GM19468 (cell line): ENCODE data around the gene APC.

Experiments used
- ATAC-seq: cut with Tn5 transposase; IDR thresholded peaks from one replicate; pipeline ENCODE4 v1.9.1; 2021; ENCODE audit warnings: mild to moderate bottlenecking, moderate library complexity, moderate number of reproducible peaks; ENCODE audit not compliant: unreplicated experiment; ENCODE audit errors: extremely low read depth

Gene APC

DNA sequence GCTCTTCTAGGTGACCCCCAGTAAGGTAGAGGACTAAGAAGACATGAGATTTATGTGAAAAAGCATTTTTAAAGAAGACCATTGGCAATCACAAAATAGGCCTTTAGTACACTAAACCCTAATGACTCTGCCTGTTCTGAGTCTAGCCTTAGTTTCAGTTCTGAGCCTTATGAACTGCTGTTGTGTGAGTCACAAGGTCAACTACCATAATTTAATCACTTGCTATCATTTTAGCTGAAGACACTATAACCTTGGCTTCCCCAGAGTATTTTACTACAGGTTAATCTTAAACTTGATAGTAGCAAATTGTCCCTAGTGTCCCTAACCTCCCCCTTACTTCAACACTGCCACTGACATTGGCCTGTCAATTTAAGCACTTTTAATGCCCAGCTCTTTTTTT, 34.4 kb downstream of the APC start:
- ATAC-seq = no peak

DNA sequence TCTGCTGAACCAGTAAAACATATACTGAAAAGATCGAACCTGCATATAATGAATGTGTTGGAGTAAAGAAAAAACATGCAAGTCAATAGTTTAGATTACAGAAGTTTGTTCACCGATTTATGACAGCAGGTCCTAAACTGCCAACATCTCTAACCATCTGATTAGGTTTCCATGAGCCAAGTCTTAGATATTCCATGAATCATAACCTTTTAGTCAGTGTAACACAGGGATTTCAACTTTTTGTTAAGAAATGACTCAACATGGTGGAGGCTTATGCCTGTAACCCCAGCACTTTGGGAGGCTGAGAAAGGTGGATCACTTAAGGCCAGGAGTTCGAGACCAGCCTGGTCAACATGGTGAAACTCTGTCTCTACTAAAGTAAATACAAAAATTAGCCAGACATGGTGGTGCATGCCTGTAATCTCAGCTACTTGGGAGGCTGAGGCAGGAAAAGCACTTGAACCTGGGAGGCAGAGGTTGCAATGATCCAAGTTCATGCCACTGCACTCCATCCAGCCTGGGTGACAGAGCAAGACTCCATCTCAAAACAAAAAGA, 38.7 kb downstream of the APC start:
- no peak for ATAC-seq

DNA sequence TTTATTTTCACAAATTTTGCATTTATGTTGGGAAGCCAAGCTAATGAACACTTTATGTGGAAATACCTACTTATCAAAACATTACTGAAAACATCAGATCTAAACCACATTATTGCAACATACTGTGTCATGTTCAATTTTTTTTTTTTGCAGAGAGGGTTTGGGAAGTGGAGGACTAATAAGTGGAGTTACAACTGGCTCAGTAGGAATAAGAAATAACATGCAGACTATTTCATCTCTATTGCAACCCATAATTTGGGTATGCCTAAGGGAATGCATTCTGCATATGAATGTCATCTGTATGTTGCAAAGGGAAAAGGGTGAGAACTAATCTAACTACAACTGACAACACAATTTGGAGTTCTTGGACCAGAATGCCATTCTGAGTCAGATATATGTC, 41.8 kb downstream of the APC start:
- no peak for ATAC-seq

DNA sequence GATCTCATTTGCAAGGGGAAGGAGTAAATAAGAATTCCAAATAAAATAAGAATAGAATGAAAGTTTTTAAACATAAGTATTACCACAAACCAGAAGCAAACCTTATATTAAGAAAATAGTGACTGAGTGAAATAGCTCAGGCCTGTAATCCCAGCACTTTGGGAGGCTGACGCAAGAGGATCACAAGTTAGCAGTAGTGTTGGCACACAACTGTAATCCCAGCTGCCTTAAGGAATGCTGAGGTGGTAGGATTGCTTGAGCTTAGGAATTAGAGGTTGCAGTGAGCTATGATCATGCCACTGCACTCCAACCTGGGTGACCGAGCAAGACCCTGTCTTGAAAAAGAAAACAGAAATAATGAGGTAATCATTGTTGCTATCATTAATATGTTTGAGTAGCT, 47.0 kb downstream of the APC start:
- no peak for ATAC-seq

DNA sequence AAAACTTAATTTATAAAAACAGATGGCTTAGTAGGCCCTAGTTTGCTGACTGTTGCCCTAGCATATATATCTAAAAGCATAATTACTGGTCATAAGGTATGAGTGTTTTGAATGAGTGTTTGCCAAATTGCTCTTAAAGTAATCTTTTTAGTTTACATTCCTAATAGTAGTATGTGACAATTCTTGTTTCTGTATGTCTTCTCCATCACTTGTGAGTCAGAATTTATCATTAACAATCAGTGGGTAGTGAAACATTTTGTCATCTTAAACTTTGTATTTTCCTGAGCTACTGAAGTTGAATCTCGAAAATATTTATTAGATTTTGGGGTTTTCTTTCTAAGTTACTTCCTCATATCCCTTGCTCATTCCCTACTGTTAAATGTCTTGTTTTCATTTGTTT, 49.6 kb downstream of the APC start:
- no peak for ATAC-seq

DNA sequence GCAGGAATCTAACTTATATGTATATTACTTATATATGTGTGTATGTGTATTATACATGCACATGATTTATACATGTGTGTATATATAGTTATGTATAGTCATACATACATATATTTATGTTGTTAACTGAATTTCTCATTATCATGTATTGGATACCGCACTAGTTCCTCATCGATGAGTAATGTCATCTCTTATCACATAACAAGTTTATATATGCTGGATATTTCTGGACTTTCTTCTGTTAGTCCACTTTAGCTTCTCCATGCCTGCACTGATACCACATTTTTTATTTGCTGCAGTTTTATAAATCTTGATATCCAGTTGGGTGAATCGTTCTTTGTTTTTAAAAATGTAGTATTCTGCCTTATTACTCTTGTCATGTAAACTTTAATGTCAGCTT, 50.2 kb downstream of the APC start:
- ATAC-seq = no peak

DNA sequence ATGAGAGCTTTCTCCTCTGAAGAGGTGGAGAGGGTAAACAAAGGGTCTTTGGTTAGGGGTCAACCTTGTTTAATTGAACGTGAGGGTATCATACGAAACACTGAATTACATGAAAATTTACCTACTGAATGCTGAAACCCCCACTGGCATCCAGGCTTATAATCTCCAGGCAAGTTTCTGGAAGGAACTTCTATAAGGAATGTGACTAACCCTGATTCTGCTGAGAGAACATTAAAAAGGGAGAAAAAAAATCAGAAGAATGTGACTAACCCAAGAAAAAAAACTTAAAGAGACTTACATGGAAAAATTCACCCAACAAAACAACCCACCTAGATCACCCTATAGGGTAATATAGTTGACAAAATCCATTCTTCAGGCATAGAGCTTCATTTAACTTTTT, 55.5 kb downstream of the APC start:
- no peak for ATAC-seq

DNA sequence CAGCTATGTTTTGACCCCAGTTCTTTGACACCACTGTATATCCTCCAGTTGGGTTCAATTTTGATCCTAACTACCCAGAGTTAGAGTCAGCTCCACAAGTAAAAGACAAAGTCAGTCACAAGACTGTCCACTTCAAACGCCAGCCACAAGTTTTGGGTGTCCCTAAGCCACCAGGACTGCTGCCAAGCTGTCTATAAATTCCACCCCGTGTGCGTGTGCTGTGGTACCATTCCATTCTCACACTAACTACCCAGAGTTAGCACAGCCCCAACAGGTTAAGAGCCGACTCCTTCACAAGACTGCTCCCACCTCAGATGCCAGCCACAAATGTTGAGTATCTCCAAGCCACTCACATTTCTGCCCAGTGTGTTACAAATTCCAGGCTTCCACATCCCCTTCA, 56.7 kb downstream of the APC start:
- no peak for ATAC-seq

DNA sequence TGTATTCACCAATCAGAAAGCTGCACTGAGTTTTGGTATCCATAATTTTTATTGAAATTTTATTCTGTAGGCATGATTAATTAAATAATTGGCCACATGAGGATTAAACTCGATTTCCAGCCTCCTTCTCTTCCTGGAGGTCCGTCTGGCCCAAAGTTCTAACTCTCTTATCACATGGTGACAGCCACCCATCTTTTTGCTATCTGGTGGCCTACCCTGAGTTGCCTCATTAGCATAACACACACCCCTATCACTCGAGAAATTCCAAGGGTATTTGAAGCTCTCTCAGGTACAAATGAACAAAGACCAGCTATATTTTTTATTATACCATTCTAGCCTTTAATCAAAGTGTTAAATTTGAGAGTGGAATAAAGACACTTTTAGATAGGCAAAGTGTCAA, 57.7 kb downstream of the APC start:
- no peak for ATAC-seq

DNA sequence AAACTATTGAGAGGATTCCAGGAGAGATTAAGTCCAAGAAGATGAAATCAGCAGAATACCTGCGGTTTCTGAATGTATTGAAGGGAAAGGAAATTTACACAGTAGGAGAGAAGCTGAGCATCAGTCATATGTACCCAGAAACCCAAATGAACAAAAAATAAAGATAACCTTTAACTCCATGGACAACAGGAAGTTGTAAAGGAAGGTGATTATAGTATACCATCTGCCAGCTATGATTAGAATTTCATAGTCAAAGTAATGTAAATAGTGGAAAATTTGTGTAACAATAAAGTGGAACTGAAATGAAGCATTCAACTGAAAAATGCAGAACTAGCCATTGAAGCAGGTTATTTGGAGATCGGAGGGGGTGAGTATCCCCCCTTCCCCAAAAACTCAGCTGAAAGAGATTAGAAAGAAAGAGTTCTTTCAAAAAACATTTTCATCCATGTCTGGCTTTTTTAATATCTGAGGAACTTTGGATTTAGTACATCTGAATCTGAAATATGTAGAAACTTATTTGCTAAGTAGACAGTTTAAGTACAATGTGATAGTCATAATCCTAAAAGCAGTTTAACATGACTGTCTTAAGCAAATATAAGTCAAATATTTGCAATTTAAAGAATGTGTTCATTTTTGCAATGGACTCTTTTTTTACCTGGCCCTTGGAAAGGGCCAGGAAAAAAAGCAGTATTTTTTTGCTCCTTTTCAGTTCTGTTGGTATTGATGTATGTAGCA, 58.4 kb downstream of the APC start:
- no peak for ATAC-seq

DNA sequence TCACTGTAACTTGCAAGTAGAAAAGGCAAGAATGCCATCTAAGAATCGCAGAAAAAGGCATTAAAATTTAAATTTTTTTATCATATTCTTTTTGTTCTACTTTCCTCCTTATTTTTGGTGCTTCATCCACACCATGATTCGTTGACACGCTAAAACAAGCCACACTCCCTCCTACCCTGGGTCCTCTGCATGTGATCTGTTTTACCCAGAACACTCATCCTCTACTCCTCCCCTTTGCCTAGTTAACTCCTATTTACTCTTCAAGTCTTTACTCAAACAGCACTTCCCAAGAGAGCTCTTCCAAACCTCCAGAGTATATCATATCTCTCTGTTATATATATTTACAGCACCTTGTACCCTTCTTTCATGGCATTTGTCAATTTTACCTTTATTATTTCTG, 62.0 kb downstream of the APC start:
- ATAC-seq = no peak

DNA sequence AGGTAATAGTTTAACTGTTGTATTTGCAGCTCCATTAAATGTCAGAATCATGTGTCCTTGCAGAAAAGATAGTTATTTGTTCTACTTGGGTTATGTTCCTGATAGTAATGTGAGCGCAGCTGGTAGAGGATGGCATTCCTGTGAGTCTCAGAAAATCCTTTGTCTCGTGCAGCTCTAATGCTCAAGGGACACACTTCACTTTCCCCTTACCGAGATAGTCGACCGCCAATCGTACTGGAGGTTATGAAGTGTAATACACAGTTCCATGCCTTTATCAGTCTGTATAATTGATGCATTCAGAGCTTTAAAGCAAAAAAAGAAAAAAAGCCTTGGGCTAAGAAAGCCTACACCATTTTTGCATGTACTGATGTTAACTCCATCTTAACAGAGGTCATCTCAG, 63.2 kb downstream of the APC start:
- no peak for ATAC-seq

DNA sequence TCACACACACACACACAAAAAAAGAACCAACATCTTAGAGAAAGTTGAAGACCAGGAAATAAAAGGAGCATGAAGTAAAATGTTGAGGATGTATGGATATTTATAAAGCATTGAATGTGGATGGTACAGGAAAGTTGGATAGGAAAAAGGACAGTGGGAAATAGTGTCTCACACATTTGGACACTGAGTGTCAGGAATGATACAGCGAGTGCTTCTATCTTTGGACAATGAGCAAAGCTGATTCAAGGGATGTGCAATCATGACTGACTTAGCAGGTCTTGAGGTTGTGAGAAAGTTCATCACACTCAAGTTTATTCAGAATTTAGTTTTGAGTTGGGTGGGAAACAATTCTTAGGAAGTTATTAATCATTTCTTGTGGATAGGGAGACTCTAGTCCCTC, 73.3 kb downstream of the APC start:
- ATAC-seq = no peak

DNA sequence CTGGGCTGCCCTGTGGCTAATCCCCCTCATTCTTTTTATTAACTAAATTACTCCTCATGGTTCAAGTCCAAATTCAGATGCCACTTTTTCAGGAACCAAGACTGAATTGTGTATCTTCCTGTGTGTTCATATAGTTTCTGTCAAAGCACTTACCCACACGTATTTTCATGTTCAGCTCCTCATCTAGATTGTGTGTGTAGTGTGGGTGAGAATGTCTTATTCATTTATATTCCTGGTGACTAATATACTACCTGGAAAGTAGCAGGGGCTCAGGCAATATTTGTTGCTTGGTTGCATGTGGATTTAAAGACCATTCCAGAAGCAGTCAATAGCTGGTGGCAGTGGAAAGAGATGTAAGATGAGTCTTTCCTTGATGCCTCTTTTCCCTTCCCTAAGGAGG, 74.9 kb downstream of the APC start:
- no peak for ATAC-seq

DNA sequence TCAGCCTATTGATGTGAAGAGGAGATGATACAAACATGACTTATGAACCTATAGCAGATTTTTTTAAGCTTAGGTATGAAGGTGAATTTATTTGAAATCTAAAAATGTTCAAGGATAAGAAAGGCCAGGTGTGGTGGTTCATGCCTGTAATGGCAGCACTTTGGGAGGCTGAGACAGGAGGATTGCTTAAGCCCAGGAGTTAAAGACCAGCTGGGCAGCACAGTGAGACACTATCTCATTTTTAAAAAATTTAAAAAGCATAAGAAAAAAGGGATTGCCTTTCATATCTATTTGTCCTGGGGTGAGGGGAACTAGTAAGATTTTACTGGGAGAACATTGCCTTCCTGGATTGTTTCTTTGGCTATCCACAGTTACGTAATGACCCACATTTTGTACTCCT, 82.6 kb downstream of the APC start:
- no peak for ATAC-seq

DNA sequence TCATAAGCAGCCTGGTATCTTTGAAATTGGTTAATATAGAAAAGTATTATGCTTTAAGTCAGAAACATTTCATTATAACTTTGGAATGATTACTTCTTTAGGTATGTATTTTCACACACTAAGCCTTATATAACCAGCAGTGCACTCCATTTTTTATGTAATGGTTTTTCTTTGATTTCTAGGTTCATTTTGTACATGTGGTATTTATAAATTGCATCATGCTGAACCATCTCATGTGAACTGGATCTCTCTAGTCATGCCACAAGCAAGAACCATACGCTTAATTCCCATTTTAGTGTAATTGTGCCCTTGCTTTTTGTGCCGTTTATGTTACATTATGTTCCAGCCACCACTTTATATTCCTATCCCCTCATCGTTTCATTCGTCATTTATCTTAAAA, 84.8 kb downstream of the APC start:
- no peak for ATAC-seq

DNA sequence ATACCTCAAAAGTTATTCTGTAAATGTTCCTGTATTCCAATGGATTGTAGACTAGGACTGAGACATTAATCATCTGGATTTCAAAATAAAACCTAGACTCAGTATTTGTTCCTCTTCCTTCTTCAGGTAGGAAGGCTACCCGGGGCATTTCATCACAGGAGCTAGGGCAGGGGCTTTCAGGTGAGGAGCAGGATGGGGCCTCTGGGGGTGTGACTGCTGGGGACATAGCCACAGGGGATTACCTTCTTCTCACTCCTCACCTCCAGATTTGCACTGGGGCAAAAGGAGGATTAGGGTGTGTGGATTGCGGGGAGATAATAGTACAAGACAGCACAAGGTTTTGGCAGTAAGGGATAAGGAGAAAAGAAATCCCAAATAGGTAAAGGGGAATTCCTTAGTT, 85.5 kb downstream of the APC start:
- ATAC-seq = no peak

DNA sequence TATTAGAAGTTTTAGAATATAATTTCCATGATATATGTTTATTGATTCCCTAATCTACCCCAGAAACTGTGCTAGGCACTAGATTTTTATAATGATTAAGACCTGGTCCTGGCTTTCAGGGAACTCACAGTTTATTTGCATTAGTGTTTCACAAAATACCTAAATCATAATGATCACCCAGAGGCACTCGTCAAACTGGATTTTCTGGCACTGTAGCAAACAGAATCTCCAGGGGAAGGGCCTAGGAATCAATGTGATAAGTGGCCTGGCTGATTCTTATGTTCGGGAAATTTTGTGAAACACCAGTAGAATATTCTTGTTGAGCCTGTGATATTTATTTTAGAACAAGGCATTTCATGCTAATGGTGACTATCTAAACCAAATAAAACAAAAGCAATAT, 86.0 kb downstream of the APC start:
- ATAC-seq = no peak

DNA sequence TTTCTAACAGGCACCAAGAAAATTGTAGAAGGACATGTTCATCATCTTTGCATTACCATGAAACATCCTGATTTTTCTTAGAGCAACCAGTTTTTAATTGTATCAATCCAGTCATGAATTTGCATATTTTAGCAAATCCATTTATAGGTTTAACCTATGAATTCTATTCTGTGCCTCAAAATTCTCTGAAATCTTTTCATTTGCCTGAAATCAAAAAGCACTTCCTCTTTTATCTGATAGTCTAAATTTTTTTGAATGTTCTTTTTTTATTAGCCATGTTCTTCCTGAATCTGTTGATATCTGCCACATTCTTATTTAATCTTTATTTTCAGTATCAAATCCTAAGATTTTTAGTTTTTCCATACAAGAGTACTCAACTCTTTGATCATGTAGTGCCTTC, 86.5 kb downstream of the APC start:
- no peak for ATAC-seq

DNA sequence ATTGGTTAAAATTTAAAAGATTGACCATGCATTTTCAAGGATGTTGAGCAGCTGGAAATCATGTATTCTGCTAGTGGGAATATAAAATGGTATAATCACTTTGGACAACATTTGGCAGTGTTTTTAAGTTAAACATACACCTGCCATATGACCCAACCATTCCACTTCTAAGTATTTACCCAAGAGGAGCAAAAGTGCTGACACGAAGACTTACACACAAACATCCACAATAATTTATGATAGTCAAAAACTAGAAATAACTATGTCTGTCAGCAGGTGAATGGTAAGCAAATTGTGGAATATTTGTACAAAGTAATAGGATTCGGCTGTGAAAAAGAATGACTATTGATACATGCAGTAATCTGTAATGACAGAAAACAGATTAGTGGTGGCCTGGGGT, 92.7 kb downstream of the APC start:
- ATAC-seq = no peak

DNA sequence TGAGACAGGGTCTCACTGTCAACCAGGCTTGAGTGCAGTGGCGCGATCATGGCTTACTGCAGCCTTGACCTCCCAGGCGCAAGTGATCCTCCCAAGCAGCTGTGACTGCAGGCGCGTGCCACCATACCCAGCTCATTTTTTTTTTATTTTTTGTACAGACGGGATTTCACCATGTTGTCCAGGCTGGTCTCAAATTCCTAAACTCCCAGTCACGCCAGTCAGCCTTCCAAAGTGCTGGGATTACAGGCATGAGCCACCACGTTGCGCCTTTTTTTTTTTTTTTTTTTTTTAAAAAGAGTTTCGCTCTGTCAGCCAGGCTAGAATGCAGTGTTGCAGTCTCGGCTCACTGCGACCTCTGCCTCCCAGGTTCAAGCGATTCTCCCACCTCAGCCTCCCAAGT, 96.3 kb downstream of the APC start:
- ATAC-seq = no peak

DNA sequence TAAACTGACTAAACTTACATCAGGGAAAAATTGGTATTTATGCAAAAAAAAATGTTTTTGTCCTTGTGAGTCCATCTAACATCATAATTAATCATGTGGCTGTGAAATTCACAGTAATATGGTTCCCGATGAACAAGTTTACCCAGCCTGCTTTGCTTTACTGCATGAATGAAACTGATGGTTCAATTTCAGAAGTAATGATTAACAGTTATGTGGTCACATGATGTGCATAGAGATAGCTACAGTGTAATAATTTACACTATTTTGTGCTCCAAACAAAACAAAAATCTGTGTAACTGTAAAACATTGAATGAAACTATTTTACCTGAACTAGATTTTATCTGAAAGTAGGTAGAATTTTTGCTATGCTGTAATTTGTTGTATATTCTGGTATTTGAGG, 106.8 kb downstream of the APC start:
- no peak for ATAC-seq

DNA sequence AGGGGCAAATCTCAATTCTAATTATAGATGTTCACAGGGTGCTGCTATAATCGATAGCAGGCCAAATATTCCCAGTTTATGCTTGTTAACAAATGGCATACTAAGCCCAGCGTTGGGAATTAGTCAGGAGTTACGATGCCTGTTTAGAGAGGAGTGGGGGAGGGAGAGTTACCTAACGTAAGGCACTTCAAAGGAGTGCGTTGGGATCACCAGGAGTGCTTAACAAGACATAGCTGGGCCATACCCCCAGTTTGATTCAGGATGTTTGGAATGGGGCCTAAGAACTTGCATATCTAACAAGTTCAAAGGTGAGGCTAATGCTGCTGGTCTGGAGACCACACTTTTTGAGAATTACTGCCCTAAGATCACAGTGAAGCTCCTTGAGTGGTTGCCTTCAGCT, 108.9 kb downstream of the APC start:
- ATAC-seq = no peak
